ENCODE measurements around the gene LRMDA. TPM values are rescaled to one million over a fixed set of nuclear protein-coding genes. Genes with fewer than 3 reads are reported as not detected.

LRMDA gene
- total RNA-seq, 2 donors from 2014 or later = 9.6 to 12.6 TPM

- H3K36me3 ChIP-seq = no peaks in the 10 kb centered on the region
- peak overlapping the region in 1 of 2 donors; percentile 36 for H3K27ac ChIP-seq
- H3K4me1 ChIP-seq (replicated peaks) = no peaks in the 10 kb centered on the region
- no peak overlapping the region for H3K4me3 ChIP-seq
- peak; percentile 33 for DNase-seq (ENCODE audit: low spot score)
- no peaks in the 10 kb centered on the region for H3K9me3 ChIP-seq
- TF ChIP-seq CTCF (IDR thresholded peaks at IDR 0.05) (no peak), POLR2AphosphoS5 (IDR thresholded peaks at IDR 0.05) (peak; percentile 58)
- H3K27me3 ChIP-seq (replicated peaks; ENCODE audit: insufficient read depth) = no peaks in the 10 kb centered on the region
- intact Hi-C loops (cut with DNase I) = loop anchor here (5.0 kb wide), 1 partner anchor 410 kb away; no protein-coding TSS in a partner anchor
Measured at GRCh38 chr10:76072384-76072783, 641.0 kb downstream of the LRMDA start.

- intact Hi-C loops (cut with DNase I) = loop anchor here (5.0 kb wide), 1 partner anchor 411 kb away; no protein-coding TSS in a partner anchor
- no peak for DNase-seq (ENCODE audit: low spot score)
- 46% methylated on average over 2 of the region's 2 CpGs for WGBS
- Histone ChIP-seq H3K4me3 (no peak overlapping the region), H3K4me1 (replicated peaks) (no peaks in the 10 kb centered on the region), H3K27me3 (replicated peaks; ENCODE audit: insufficient read depth) (no peaks in the 10 kb centered on the region), H3K27ac (no peak overlapping the region), H3K36me3 (no peaks in the 10 kb centered on the region), H3K9me3 (no peaks in the 10 kb centered on the region)
- no peak for TF ChIP-seq POLR2AphosphoS5 (IDR thresholded peaks at IDR 0.05)
- TF ChIP-seq POLR2A (IDR thresholded peaks at IDR 0.05) = no peak
- no peak for TF ChIP-seq CTCF (IDR thresholded peaks at IDR 0.05)
Measured at GRCh38 chr10:76073524-76073923, 642.1 kb downstream of the LRMDA start.

GRCh38 chr10:76074659-76075058, 643.2 kb downstream of the LRMDA start:
- Histone ChIP-seq H3K4me3 (no peak overlapping the region), H3K27me3 (replicated peaks; ENCODE audit: insufficient read depth) (no peaks in the 10 kb centered on the region), H3K9me3 (no peaks in the 10 kb centered on the region), H3K36me3 (no peaks in the 10 kb centered on the region), H3K27ac (no peak overlapping the region), H3K4me1 (replicated peaks) (no peaks in the 10 kb centered on the region)
- DNase-seq (ENCODE audit: low spot score) = no peak
- TF ChIP-seq POLR2AphosphoS5 (IDR thresholded peaks at IDR 0.05) (no peak), POLR2A (IDR thresholded peaks at IDR 0.05) (no peak), CTCF (IDR thresholded peaks at IDR 0.05) (no peak)
- 92% methylated on average over 1 of the region's 1 CpG for WGBS
- intact Hi-C loops (cut with DNase I) = loop anchor here (5.0 kb wide), 1 partner anchor 412 kb away; no protein-coding TSS in a partner anchor

GRCh38 chr10:76080451-76080850, 649.0 kb downstream of the LRMDA start:
- H3K36me3 ChIP-seq = no peaks in the 10 kb centered on the region
- no peak overlapping the region for H3K27ac ChIP-seq
- intact Hi-C loops (cut with DNase I) = loop anchor here (10.0 kb wide), 2 partner anchors 224 to 786 kb away; no protein-coding TSS in a partner anchor
- H3K4me3 ChIP-seq = no peak overlapping the region
- no peak for TF ChIP-seq POLR2A (IDR thresholded peaks at IDR 0.05)
- no peak for TF ChIP-seq POLR2AphosphoS5 (IDR thresholded peaks at IDR 0.05)
- DNase-seq (ENCODE audit: low spot score) = no peak
- no peaks in the 10 kb centered on the region for H3K27me3 ChIP-seq (replicated peaks; ENCODE audit: insufficient read depth)
- H3K4me1 ChIP-seq (replicated peaks) = no peaks in the 10 kb centered on the region
- H3K9me3 ChIP-seq = no peaks in the 10 kb centered on the region

GRCh38 chr10:76080991-76081390, 649.6 kb downstream of the LRMDA start:
- no peaks in the 10 kb centered on the region for H3K4me1 ChIP-seq (replicated peaks)
- TF ChIP-seq CTCF (IDR thresholded peaks at IDR 0.05) (no peak), POLR2A (IDR thresholded peaks at IDR 0.05) (no peak), POLR2AphosphoS5 (IDR thresholded peaks at IDR 0.05) (no peak)
- no peak overlapping the region for H3K4me3 ChIP-seq
- H3K9me3 ChIP-seq = no peaks in the 10 kb centered on the region
- no peak overlapping the region for H3K27ac ChIP-seq
- H3K36me3 ChIP-seq = no peaks in the 10 kb centered on the region
- intact Hi-C loops (cut with DNase I) = loop anchor here (10.0 kb wide), 2 partner anchors 224 to 786 kb away; no protein-coding TSS in a partner anchor
- no peaks in the 10 kb centered on the region for H3K27me3 ChIP-seq (replicated peaks; ENCODE audit: insufficient read depth)
- 92% methylated on average over 3 of the region's 3 CpGs for WGBS
- DNase-seq (ENCODE audit: low spot score) = no peak
